GM13977 (cell line): Measurements from ENCODE around the gene ZBTB39.
"Not testable (repeated sequence)": the region's sequence is repeated elsewhere in the genome, so short reads cannot be mapped to it uniquely, and the experiment has no call there.

Experiments
- DNase-seq: peaks from one replicate; pipeline ENCODE4 v3.0.0; 2012; ENCODE audit warnings: low spot score
- CTCF ChIP-seq: IDR thresholded peaks from 2 replicates; pipeline ENCODE4 v1.5.1; 2012; ENCODE audit warnings: mild to moderate bottlenecking, control low read depth; ENCODE audit not compliant: insufficient read depth; ENCODE audit errors: extremely low read depth, missing control alignments
- in situ Hi-C: fragments of 300-500 bp; cut with MboI; formaldehyde crosslinking; loops from one replicate; pipeline ENCODE4 v1.12.0; 2022; ENCODE audit warnings: low sequenced_read_pairs, low pct_unique_long_range_greater_than_20kb, mixed read lengths, inconsistent platforms; ENCODE audit not compliant: unreplicated experiment

ZBTB39 gene

GRCh38 chr12:56989861-56990610 is 16.3 kb downstream of the ZBTB39 start:
- TF ChIP-seq CTCF = no peak
- in situ Hi-C loops = no loop called here
- no peak for DNase-seq

- in situ Hi-C loops = no loop called here
- TF ChIP-seq CTCF = no peak
Measured at GRCh38 chr12:56988207-56988739, 18.1 kb downstream of the ZBTB39 start.

GRCh38 chr12:56987551-56988053 is 18.7 kb downstream of the ZBTB39 start:
- in situ Hi-C loops = no loop called here
- peak; percentile 96 for TF ChIP-seq CTCF
- DNase-seq = peak; percentile 75

More at GRCh38 chr12:56988207-56988739, 18.1 kb downstream of the ZBTB39 start:
- DNase-seq = peak; percentile 14

GRCh38 chr12:56987011-56987410 is 19.3 kb downstream of the ZBTB39 start:
- TF ChIP-seq CTCF = no peak
- in situ Hi-C loops = no loop called here
- DNase-seq = peak; percentile 5

GRCh38 chr12:56985714-56986113 is 20.6 kb downstream of the ZBTB39 start:
- in situ Hi-C loops, DNase-seq: not testable (repeated sequence)

- in situ Hi-C loops = no loop called here
- no peak for DNase-seq
- TF ChIP-seq CTCF = no peak
Measured at GRCh38 chr12:56983386-56983785, 23.0 kb downstream of the ZBTB39 start.

- in situ Hi-C loops, DNase-seq: not testable (repeated sequence)
Measured at GRCh38 chr12:56982578-56983236, 23.6 kb downstream of the ZBTB39 start.
